MM.1S (cell line): ENCODE measurements around the gene PFKFB4.

ENCODE experiments used
- DNase-seq: peaks from one replicate; pipeline ENCODE4 v3.0.0-alpha.2; 2015
- H2AFZ ChIP-seq: fragments of 300-600 bp; sonication (generic); 2 replicates; pipeline ENCODE4 v1.6.0; 2016; ENCODE audit warnings: antibody characterized with exemption, low read length
- H3F3A ChIP-seq: fragments of 300-600 bp; sonication (generic); 2 replicates; pipeline ENCODE4 v1.6.1; 2016; ENCODE audit warnings: mild to moderate bottlenecking, antibody characterized with exemption, low read length, moderate library complexity, mixed read lengths; ENCODE audit not compliant: insufficient read depth
- H3K27ac ChIP-seq: fragments of 300-600 bp; sonication (generic); 2 replicates; pipeline ENCODE4 v1.5.1; 2016; ENCODE audit warnings: mild to moderate bottlenecking, low read length
- H3K27me3 ChIP-seq: fragments of 300-600 bp; sonication (generic); replicated peaks from 2 replicates; pipeline ENCODE4 v1.6.0; 2016; ENCODE audit warnings: low read length; ENCODE audit not compliant: insufficient read depth
- H3K36me3 ChIP-seq: fragments of 300-600 bp; sonication (generic); replicated peaks from 2 replicates; pipeline ENCODE4 v1.6.1; 2016; ENCODE audit warnings: mild to moderate bottlenecking, low read length, mixed read lengths; ENCODE audit not compliant: insufficient read depth
- H3K4me1 ChIP-seq: fragments of 300-600 bp; sonication (generic); 2 replicates; pipeline ENCODE4 v1.6.1; 2016; ENCODE audit warnings: low read length, mixed read lengths
- H3K4me2 ChIP-seq: fragments of 300-600 bp; sonication (generic); 2 replicates; pipeline ENCODE4 v1.6.0; 2016; ENCODE audit warnings: low read depth, low read length
- H3K4me3 ChIP-seq: fragments of 300-600 bp; sonication (generic); 2 replicates; pipeline ENCODE4 v1.5.1; 2016; ENCODE audit warnings: low read length, mixed read lengths
- H3K79me2 ChIP-seq: fragments of 300-600 bp; sonication (generic); 2 replicates; pipeline ENCODE4 v1.6.1; 2016; ENCODE audit warnings: mixed run types, low read length, mixed read lengths
- H3K9ac ChIP-seq: fragments of 300-600 bp; sonication (generic); 2 replicates; pipeline ENCODE4 v1.6.1; 2016; ENCODE audit warnings: low read length, mixed read lengths
- H3K9me2 ChIP-seq: fragments of 300-600 bp; sonication (generic); replicated peaks from 2 replicates; pipeline ENCODE4 v1.6.1; 2016; ENCODE audit warnings: mild to moderate bottlenecking, low read length, mixed read lengths; ENCODE audit not compliant: insufficient read depth
- H3K9me3 ChIP-seq: fragments of 300-600 bp; sonication (generic); replicated peaks from 2 replicates; pipeline ENCODE4 v1.6.1; 2016; ENCODE audit warnings: mild to moderate bottlenecking, low read length, mixed read lengths; ENCODE audit not compliant: insufficient read depth
- H4K20me1 ChIP-seq: fragments of 300-600 bp; sonication (generic); 2 replicates; pipeline ENCODE4 v1.6.1; 2016; ENCODE audit warnings: mild to moderate bottlenecking, low read length, moderate library complexity, mixed read lengths; ENCODE audit not compliant: insufficient read depth
- CTCF ChIP-seq: fragments of 300-600 bp; sonication (generic); IDR thresholded peaks from 2 replicates; pipeline ENCODE4 v1.5.1; 2016; ENCODE audit warnings: antibody characterized with exemption, low read length, mixed read lengths
- EZH2 ChIP-seq: fragments of 300-600 bp; sonication (generic); optimal IDR thresholded peaks from 2 replicates; pipeline ENCODE3; 2017; ENCODE audit warnings: low read depth, mild to moderate bottlenecking, antibody characterized with exemption, low read length, mixed read lengths
- EZH2phosphoT487 ChIP-seq: fragments of 300-600 bp; sonication (generic); IDR thresholded peaks from 2 replicates; pipeline ENCODE4 v1.6.1; 2018; ENCODE audit warnings: antibody characterized with exemption, low read length

Gene PFKFB4

GRCh38 chr3:48528048-48528447 is 28.6 kb downstream of the PFKFB4 start:
- H3F3A ChIP-seq, result no peaks in the 10 kb centered on the region
- no peak overlapping the region for H3K27ac ChIP-seq
- no peak for DNase-seq
- H2AFZ ChIP-seq, result no peak overlapping the region
- H3K9ac ChIP-seq, result no peak overlapping the region
- H3K36me3 ChIP-seq, result no peaks in the 10 kb centered on the region
- H3K27me3 ChIP-seq, result no peaks in the 10 kb centered on the region
- H3K79me2 ChIP-seq, result no peaks in the 10 kb centered on the region
- H4K20me1 ChIP-seq, result no peaks in the 10 kb centered on the region
- H3K9me3 ChIP-seq, result no peaks in the 10 kb centered on the region
- no peaks in the 10 kb centered on the region for H3K9me2 ChIP-seq
- TF ChIP-seq EZH2phosphoT487, result no peak
- no peak for TF ChIP-seq CTCF
- TF ChIP-seq EZH2, result no peak
- no peak overlapping the region for H3K4me2 ChIP-seq
- no peak overlapping the region for H3K4me3 ChIP-seq
- H3K4me1 ChIP-seq, result no peaks in the 10 kb centered on the region

GRCh38 chr3:48524970-48525369 is 31.6 kb downstream of the PFKFB4 start:
- Histone ChIP-seq H3K9me3 (no peaks in the 10 kb centered on the region), H3K4me1 (no peaks in the 10 kb centered on the region), H3K4me3 (no peak overlapping the region), H3K4me2 (no peak overlapping the region), H3K36me3 (no peaks in the 10 kb centered on the region), H2AFZ (no peak overlapping the region), H4K20me1 (no peaks in the 10 kb centered on the region), H3K27ac (no peak overlapping the region), H3F3A (no peaks in the 10 kb centered on the region), H3K79me2 (no peaks in the 10 kb centered on the region), H3K9me2 (no peaks in the 10 kb centered on the region), H3K9ac (no peak overlapping the region), H3K27me3 (no peaks in the 10 kb centered on the region)
- DNase-seq, result no peak
- TF ChIP-seq EZH2, result no peak
- no peak for TF ChIP-seq CTCF
- TF ChIP-seq EZH2phosphoT487, result no peak

- Histone ChIP-seq H3K4me2 (no peak overlapping the region), H2AFZ (no peak overlapping the region), H3K4me1 (no peaks in the 10 kb centered on the region), H3F3A (no peaks in the 10 kb centered on the region), H3K4me3 (no peak overlapping the region), H3K9ac (no peak overlapping the region), H3K9me3 (no peaks in the 10 kb centered on the region), H3K27me3 (peaks cover 24% of the 10 kb centered on the region), H3K36me3 (no peaks in the 10 kb centered on the region), H4K20me1 (no peaks in the 10 kb centered on the region), H3K27ac (no peak overlapping the region), H3K9me2 (no peaks in the 10 kb centered on the region), H3K79me2 (no peaks in the 10 kb centered on the region)
- TF ChIP-seq EZH2phosphoT487 (no peak), CTCF (no peak), EZH2 (no peak)
- DNase-seq, result no peak
These were observed 35.0 kb downstream of the PFKFB4 start for GRCh38 chr3:48521635-48522034.
